Loucy (cell line): Measurements from ENCODE around the gene FES.

ENCODE experiments used
- CTCF ChIP-seq: fragments of 200-600 bp; sonication (generic); conservative IDR thresholded peaks from 2 replicates; pipeline ENCODE4 v1.5.1; 2014; ENCODE audit warnings: mild to moderate bottlenecking, antibody characterized with exemption, low read length
- EZH2phosphoT487 ChIP-seq: fragments of 200-600 bp; IDR thresholded peaks from 2 replicates; pipeline ENCODE4 v1.6.1; 2018; ENCODE audit warnings: antibody characterized with exemption, mild to moderate bottlenecking, moderate library complexity, borderline replicate concordance

- TF ChIP-seq CTCF = peak; percentile 93
- TF ChIP-seq EZH2phosphoT487 = no peak
These were observed 50.1 kb downstream of the FES start for GRCh38 chr15:90934256-90934948.
